Occipital lobe (tissue), 2 donors: ENCODE measurements around the gene ZNRD2. TPM values are rescaled to one million over a fixed set of nuclear protein-coding genes. Genes with fewer than 3 reads are reported as not detected.

Experiments
- DNase-seq: peaks from one replicate; lab custom pipeline; 2025; lab: John Stamatoyannopoulos, UW
- total RNA-seq: library from RNA; depleted of rRNA; stranded (reverse); fragments of >200 nt; gene quantifications from one replicate; pipeline ENCODE4 v1.2.3, GENCODE V29; 2014

The ZNRD2 gene
- total RNA-seq, 1 donor from 2014 or later, result 23.6 TPM

DNA sequence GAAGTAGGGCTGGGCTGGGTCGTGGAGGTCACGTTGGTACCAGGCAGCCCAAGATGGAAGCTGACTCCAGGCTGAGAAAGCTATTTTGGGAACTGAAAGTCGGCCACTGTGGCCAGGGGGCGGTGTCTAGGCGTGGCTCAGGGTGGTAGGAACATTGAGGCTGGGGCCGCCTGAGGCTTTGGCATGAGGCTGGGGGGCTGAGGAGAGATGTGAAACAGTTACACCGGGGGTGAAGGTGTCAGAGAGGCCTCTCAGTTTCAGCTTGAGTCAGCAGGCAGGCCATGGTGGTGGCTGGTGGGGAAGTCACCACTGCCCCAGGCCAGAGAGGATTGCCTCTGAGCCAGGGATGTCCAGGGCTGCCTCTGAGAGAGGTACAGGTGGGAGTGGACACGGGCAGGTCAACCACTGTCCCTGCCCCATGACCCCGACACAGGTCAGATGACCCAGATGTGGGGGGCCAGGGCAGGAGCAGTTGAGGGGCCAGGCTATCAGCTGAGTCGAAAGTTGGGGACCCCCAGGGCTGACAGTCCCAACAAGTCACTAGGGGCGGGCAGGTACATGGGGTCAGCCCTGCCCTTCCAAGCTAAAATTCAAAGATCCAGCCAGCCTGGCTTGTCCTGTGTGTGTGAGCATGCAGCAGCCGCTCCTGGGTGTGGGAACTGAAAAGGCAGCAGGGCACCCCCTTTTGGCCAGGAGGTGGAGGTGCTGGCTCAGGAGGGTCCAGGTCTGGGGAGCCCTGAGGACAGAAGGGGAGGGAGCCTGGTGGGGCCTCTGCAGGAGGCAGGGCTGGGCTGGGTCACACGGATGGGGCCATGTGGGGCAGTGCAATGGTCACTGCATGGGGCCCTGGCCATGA, 18.1 kb downstream of the ZNRD2 start:
- DNase-seq, result no peak

DNA sequence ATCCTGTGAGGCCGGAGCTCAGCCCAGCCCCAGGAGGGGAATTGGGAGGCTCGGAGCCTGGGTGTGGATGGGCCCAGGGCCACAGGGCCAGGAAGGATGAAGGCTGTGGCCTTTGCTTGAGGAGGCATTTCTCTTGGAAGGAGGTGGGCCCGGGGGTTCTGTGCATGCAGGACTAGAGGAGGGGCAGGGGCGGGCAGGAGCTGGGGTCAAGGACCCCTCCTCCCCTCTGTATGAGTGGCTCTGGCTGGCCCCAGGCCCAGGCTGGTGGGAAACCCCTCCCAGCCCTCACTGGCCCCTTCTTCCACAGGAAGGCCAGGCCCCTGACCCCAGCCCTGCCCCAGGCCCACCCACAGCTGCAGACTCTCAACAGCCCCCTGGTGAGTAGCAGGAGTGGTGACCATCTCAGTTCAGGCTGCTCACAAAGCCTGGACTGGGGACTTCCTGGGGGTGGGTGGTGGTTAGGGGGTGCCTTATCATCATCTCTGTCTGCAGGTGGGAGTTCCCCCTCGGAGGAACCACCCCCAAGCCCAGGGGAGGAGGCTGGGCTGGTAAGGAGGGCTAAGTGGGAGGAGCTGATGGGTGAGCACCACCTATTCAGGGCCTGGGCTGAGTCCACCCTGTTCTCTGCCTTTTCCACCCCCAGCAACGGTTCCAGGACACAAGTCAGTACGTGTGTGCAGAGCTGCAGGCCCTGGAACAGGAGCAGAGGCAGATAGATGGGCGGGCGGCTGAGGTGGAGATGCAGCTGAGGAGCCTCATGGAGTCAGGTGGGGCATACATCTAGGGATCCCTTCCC, 19.4 kb downstream of the ZNRD2 start:
- no peak for DNase-seq

- DNase-seq, result no peak
Observed at GRCh38 chr11:65590240-65590738, 20.0 kb downstream of the ZNRD2 start.

DNA sequence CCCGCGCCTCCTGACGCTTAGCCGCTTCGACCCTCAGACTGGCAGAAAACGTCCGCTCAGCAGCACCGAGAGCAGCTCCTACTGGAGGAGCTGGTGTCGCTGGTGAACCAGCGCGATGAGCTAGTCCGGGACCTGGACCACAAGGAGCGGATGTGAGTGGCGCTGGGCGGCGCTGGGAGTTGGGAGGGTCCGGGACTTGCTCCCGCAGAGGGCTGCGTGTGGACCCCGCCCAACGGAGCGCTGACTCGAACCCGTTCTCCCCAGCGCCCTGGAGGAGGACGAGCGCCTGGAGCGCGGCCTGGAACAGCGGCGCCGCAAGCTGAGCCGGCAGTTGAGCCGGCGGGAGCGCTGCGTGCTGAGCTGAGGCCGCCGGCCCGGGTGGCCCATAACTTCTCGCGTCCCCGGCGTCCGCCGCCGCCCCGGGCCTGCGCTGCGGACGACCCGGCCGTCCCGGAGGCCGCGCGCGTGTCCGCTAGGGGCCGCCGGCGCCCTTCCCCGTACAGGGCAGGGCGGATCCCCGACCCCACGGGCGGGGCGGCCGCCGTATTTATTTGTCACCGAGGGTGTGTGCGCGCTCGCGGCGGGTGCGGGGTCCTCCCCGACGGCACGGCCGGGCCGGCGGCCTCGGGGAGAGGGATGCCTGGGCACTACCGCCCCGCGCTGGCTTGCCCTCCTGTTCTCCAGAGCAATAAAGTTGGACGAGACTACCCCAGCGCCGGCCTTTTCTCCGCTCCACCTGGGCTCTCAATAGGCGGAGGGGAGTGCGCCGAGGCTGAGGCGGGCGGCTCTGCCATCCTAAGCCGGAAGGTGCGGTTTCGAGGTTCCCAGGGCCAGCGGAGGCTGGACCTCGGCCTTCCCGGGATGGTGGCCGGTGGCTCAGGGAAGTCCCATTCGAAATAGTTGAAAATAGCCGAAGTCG, 21.9 kb downstream of the ZNRD2 start:
- DNase-seq, result no peak

GRCh38 chr11:65592858-65593517, 22.7 kb downstream of the ZNRD2 start:
- no peak for DNase-seq

- DNase-seq, result peak; percentile 63
Observed at GRCh38 chr11:65593518-65594414, 23.5 kb downstream of the ZNRD2 start.

- DNase-seq, result no peak
Observed at GRCh38 chr11:65595131-65595530, 24.9 kb downstream of the ZNRD2 start.

DNA sequence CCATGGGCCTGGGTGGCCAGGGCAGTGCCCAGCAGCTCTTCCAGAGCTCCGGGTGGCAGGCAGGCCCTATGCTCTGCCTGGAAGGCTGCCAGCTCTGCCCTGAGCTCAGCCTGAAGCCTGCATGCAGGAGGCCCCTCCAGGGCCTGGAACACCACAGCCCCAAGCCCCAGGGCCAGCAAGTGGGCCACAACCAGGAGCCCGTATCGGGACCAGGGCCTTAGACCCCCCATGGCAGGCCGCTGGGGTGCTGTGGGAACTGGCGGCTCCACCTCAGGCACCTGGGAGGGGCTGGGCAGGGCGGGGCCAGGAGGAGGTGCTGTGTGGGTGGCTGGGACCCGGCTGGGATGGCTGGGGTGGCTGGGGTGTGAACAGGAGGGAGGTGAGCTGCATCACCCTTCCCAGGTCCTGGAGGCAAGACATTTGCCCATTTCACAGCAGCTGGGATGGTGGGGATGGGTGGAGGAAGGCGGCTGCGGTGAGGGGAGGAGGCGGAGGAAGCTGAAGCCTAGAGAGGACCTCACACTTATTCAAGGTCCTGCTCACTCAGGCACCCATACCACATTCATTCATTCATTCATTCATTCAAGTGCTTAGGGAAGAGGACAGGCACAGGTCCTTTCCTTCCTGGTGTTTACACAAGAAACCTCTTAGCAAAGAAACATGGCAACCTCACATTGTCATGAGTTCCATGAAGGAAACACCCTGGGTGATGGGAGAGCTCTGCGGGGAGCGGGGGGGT, 25.4 kb downstream of the ZNRD2 start, which contains the start of gene KCNK7:
KCNK7 (minus strand) TSS at position 258 of the 739 bp plus-strand sequence; CDS start at position 230, 28 bp downstream.
- no peak for DNase-seq

DNA sequence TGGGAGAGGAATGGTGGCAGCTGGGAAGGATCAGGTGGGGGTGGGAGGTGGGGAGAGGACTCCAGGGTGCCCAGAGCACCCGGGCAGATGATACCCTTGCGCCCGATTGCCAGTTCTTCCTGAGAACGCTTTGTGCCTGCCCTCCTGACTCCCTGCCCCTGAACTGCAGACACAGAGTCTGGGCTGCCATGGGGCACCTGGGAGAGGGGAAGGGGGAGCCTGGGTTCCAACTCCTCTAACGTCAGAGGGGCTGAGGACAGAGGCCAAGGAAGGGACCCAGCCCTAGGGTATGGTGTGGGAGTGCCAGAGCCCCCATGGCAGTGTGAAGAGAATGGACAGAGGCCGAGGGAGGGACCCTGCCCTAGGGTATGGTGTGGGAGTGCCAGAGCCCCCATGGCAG, 26.2 kb downstream of the ZNRD2 start:
- no peak for DNase-seq

- DNase-seq, result no peak
Observed at GRCh38 chr11:65598258-65598699, 28.0 kb downstream of the ZNRD2 start.

DNA sequence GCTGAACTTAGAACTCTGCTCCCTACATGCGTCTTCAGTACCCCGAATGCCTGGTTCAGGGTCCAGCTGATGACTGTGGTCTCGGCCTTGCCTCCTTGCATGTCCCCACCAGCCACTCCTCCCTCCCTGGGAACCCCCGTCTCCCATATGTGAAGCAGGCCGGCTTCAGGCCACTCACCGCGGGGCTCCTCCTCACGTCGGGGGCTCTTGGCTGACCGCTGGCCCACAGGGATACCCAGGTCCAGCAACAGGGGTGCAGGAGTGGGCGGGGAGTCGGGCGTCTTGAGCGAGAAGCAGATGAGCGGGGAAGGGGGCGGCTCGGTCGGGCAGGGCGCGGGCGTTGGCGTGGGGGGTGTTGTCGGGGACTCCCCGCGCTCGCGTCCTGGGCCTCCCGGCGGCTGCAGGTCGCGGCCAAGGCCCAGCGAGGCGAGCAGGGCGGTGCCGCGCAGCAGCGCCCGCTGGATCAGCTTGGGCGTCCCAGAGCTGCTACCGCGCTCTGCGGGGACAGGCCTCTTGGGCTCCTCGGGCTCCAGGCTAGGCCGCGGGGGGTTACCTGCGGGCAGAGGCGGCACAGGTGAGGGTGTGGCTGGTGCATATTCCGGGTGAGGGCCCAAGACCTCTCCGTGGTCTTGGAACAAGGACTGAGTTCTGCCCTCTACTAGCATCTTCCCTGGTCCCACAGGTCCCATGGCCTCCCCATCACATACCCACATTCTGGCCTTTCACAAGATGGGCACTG, 29.1 kb downstream of the ZNRD2 start:
- DNase-seq, result no peak

DNA sequence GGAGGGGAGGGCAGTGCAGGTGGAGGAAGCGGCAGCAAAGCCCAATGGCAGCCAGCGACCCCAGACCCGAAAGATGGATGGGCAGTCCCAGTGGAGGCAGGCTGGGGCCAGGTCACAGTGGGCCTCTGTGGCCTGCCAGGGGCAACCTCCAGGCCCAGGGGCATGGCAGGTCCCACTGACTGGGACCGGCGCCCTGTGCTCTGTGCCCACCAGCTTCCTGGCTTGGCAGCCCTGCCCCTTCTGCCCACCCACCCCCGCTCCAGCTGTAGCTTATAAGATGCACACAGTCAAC, 29.6 kb downstream of the ZNRD2 start:
- DNase-seq, result no peak

GRCh38 chr11:65604258-65604657, 34.0 kb downstream of the ZNRD2 start:
- DNase-seq, result no peak

- DNase-seq, result peak; percentile 94
Observed at GRCh38 chr11:65606876-65607613, 36.8 kb downstream of the ZNRD2 start.

DNA sequence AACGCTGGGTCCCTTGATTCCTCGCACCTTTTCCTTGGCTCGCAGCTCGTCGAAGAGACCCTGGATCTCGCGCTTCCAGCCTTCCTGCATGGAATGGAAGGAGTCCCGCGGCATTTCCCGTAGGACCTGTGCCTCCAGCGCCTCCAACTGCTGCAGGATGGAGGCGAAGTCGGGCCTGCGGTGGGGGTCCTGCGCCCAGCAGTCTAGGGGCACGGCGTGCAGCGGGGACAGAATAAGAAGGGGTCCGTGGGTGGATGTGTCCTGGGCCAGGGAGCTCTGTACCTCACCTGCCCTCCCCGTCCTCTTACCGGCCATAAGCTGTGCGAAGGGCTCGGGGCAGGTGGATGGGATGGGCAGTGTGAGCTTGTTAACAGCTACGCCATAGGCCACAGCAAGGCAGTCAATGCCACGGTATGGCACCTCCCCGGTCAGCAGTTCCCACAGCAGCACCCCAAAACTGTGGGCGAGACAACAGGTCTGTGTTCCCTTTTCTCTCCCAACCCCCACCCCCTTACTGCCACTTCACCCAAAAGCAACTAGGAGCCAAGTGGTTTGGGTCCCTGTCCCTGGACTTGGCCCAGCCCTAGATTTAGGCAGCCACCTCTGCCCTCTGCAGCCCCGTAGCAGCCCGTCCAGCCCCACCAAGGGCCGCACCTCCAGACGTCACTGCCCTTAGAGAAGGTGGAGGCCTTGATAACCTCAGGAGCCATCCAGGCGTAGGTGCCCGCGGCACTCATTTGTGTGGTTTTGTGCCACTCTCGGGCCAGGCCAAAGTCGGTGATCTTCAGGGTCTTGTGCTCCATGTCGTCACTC, 37.5 kb downstream of the ZNRD2 start:
- no peak for DNase-seq

DNA sequence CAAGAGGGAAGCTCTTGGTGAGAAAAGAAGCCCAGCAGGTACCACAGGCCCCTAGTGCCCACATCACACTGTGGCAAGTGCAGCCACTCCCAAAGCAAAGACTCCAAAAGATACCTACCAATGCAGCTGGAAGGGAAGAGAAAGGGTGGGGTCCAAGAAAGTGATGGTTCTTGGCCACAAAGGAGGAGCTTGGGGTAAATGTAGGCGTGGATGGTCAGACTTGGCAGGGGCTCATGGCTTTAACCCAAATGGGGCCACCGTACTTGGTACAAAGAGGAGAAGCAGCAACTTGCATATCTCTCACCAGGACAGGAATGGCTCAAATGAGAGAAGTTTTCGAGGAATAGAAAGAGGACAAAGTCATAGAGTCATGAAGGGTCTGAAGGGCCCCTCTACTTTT, 39.0 kb downstream of the ZNRD2 start:
- no peak for DNase-seq

DNA sequence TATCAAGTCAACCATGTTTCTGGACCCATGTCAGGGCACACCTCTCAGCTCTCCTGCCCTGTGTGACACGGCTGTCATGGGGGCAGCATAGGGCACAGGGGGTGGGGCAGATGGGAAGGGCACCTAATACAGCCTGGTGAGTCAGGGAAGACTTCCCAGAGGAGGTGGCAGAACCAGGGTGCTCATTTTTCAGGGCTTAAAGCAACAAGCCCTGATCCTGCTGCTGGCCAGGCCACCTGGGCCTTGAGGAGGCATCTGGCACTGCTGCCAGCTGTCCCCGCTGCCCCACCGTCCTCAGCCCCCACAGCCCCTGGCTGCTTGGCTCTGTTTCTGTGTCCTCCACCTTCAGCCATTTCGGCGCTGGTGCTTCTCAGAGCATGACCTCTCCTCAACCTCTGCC, 39.4 kb downstream of the ZNRD2 start:
- no peak for DNase-seq
